Smooth muscle cell (in vitro differentiated cells): ENCODE results near the gene CDC14A. TPM values are rescaled to one million over a fixed set of nuclear protein-coding genes. Genes with fewer than 3 reads are reported as not detected.

Experiments used
- DNase-seq: peaks from one replicate; lab custom pipeline; 2025; ENCODE audit not compliant: unreplicated experiment; lab: John Stamatoyannopoulos, UW
- H2AFZ ChIP-seq: fragments of 200-600 bp; sonication (generic); 2 replicates; pipeline ENCODE4 v1.6.0; 2016; ENCODE audit warnings: antibody characterized with exemption, low read depth, mild to moderate bottlenecking
- H3F3A ChIP-seq: fragments of 200-600 bp; sonication (generic); 2 replicates; pipeline ENCODE4 v1.6.0; 2017; ENCODE audit warnings: antibody characterized with exemption, low read depth
- H3K27ac ChIP-seq: fragments of 200-600 bp; sonication (generic); 2 replicates; pipeline ENCODE4 v1.5.1; 2016; ENCODE audit warnings: low read depth, mild to moderate bottlenecking
- H3K27me3 ChIP-seq: fragments of 200-600 bp; sonication (generic); 2 replicates; pipeline ENCODE4 v1.6.1; 2016; ENCODE audit warnings: low read depth, mild to moderate bottlenecking
- H3K36me3 ChIP-seq: fragments of 200-600 bp; sonication (generic); 2 replicates; pipeline ENCODE4 v1.5.1; 2016; ENCODE audit warnings: low read depth
- H3K4me1 ChIP-seq: fragments of 200-600 bp; sonication (generic); 2 replicates; pipeline ENCODE4 v1.5.1; 2016; ENCODE audit warnings: low read depth
- H3K4me2 ChIP-seq: fragments of 200-600 bp; sonication (generic); 2 replicates; pipeline ENCODE4 v1.6.0; 2016; ENCODE audit warnings: mild to moderate bottlenecking
- H3K4me3 ChIP-seq: fragments of 200-600 bp; sonication (generic); 2 replicates; pipeline ENCODE4 v1.5.1; 2016; ENCODE audit warnings: mild to moderate bottlenecking
- H3K79me2 ChIP-seq: fragments of 200-600 bp; sonication (generic); 2 replicates; pipeline ENCODE4 v1.6.0; 2016; ENCODE audit warnings: low read depth, mild to moderate bottlenecking
- H3K9ac ChIP-seq: fragments of 200-600 bp; sonication (generic); 2 replicates; pipeline ENCODE4 v1.6.0; 2016; ENCODE audit warnings: low read depth
- H3K9me3 ChIP-seq: fragments of 200-600 bp; sonication (generic); replicated peaks from 2 replicates; pipeline ENCODE4 v1.5.1; 2016; ENCODE audit warnings: low read depth
- H4K20me1 ChIP-seq: fragments of 200-600 bp; sonication (generic); 2 replicates; pipeline ENCODE4 v1.6.0; 2016; ENCODE audit warnings: low read depth
- WGBS: methylation state at CpG from one replicate; pipeline ENCODE4 v1.1.7; 2016; ENCODE audit warnings: low lambda C conversion rate; 5-methylcytosine and 5-hydroxymethylcytosine counted together
- polyA plus RNA-seq: library from polyadenylated mRNA; unstranded; fragments of >200 nt; fragmentation: Nextera tagmentation; extraction: Ambion mirVana; gene quantifications from 2 replicates; pipeline ENCODE4 v1.2.1, GENCODE V29; 2016
- total RNA-seq: library from RNA; depleted of rRNA; stranded (reverse); fragments of >200 nt; gene quantifications from 2 replicates; pipeline ENCODE4 v1.2.3, GENCODE V29; 2014
- TF ChIP-seq, protein P1 (sequence below): fragments of 200-600 bp; sonication (generic); IDR thresholded peaks from 2 replicates; pipeline ENCODE4 v1.5.1; 2017; ENCODE audit warnings: borderline replicate concordance, mild to moderate bottlenecking, antibody characterized with exemption; ENCODE audit not compliant: insufficient read depth, poor library complexity, severe bottlenecking

CDC14A gene
- total and polyA plus RNA-seq, 2 experiments from 2014 or later = 2.8 to 15.9 TPM

DNA sequence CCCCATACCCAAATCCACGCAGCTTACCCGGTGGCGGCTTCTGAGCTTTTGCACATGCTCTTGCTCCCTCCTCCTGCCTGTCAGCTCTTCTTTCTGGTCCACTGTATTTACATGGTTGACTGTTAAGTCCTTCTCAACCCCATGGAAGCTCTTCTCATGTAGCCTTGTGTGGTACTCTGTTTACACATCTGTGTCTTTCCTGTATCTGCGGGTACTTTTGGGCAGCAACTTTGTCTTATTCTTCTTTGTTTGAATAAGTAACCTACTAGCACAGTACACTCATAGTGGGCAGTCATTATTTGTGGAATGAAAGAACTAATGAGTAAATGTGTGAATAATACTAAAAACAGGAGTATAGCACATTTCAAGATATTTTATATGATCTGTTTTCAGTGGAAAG lies 97.2 kb downstream of the CDC14A start:
- no peak overlapping the region for H2AFZ ChIP-seq
- no peak overlapping the region for H3K4me2 ChIP-seq
- 95% methylated on average over 4 of the region's 4 CpGs for WGBS
- H3K9ac ChIP-seq = no peak overlapping the region
- no peaks in the 10 kb centered on the region for H4K20me1 ChIP-seq
- H3K9me3 ChIP-seq = no peaks in the 10 kb centered on the region
- H3K36me3 ChIP-seq = no peaks in the 10 kb centered on the region
- no peaks in the 10 kb centered on the region for H3K4me1 ChIP-seq
- no peak for DNase-seq
- H3F3A ChIP-seq = no peaks in the 10 kb centered on the region
- TF ChIP-seq, protein P1, sequence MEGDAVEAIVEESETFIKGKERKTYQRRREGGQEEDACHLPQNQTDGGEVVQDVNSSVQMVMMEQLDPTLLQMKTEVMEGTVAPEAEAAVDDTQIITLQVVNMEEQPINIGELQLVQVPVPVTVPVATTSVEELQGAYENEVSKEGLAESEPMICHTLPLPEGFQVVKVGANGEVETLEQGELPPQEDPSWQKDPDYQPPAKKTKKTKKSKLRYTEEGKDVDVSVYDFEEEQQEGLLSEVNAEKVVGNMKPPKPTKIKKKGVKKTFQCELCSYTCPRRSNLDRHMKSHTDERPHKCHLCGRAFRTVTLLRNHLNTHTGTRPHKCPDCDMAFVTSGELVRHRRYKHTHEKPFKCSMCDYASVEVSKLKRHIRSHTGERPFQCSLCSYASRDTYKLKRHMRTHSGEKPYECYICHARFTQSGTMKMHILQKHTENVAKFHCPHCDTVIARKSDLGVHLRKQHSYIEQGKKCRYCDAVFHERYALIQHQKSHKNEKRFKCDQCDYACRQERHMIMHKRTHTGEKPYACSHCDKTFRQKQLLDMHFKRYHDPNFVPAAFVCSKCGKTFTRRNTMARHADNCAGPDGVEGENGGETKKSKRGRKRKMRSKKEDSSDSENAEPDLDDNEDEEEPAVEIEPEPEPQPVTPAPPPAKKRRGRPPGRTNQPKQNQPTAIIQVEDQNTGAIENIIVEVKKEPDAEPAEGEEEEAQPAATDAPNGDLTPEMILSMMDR = no peak
- H3K4me3 ChIP-seq = no peak overlapping the region
- H3K27ac ChIP-seq = no peak overlapping the region
- no peaks in the 10 kb centered on the region for H3K79me2 ChIP-seq
- no peaks in the 10 kb centered on the region for H3K27me3 ChIP-seq

DNA sequence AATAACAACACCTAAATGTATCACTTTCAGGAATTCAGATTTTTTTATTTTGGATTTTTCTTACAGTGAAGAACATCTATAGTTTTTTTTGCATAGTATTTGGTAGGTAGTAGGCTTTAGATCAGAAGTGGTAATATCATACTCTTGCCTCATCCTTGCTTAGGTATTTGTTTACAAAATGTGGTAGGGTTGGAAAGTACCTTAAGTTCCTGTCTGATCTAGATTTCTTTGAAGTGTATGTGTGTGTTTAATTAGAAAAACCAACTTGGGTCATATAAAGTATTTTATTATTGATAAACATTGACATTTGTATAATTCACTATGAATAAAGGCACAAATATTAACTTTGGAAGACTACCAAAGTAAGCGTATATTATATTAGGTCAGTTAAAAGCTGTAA lies 100.3 kb downstream of the CDC14A start:
- no peak overlapping the region for H3K27ac ChIP-seq
- TF ChIP-seq, protein P1 = no peak
- H4K20me1 ChIP-seq = no peaks in the 10 kb centered on the region
- H3K4me3 ChIP-seq = no peak overlapping the region
- no peaks in the 10 kb centered on the region for H3K4me1 ChIP-seq
- no peaks in the 10 kb centered on the region for H3K9me3 ChIP-seq
- no peaks in the 10 kb centered on the region for H3K79me2 ChIP-seq
- no peaks in the 10 kb centered on the region for H3K36me3 ChIP-seq
- H3K4me2 ChIP-seq = no peak overlapping the region
- no peak overlapping the region for H2AFZ ChIP-seq
- H3F3A ChIP-seq = no peaks in the 10 kb centered on the region
- 97% methylated on average over 1 of the region's 1 CpG for WGBS
- no peak for DNase-seq
- H3K9ac ChIP-seq = no peak overlapping the region
- H3K27me3 ChIP-seq = no peaks in the 10 kb centered on the region

DNA sequence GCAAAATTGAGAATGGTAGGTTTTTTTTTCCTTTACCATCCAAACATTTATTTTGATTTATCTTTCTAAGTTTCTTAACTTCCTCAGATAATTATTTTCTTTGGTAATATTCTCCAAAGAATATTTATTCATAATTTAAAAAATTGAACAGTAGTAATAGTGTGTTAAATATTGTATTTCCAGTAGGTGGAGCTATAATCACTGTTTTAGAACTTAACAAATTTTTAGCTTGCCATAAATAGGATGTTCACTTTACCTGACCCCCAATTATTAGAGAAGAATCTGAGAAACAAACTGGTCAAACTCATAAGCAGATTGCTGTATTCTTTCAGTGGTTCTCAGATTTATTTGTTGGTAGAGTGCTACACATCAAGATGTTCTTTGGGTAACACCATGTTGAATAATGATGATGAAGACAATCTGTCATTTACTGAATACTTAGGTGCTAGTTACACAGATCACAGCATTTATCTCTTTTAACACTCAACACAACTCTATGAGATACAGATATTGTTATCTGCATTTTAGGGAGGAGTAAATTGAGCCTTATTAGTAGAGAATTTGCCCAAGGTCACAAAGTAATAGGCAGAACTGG lies 103.3 kb downstream of the CDC14A start:
- H4K20me1 ChIP-seq = no peaks in the 10 kb centered on the region
- DNase-seq = no peak
- H2AFZ ChIP-seq = no peak overlapping the region
- no peaks in the 10 kb centered on the region for H3K27me3 ChIP-seq
- peaks cover 9% of the 10 kb centered on the region for H3K4me1 ChIP-seq
- no peaks in the 10 kb centered on the region for H3K79me2 ChIP-seq
- H3K9me3 ChIP-seq = no peaks in the 10 kb centered on the region
- H3K9ac ChIP-seq = no peak overlapping the region
- TF ChIP-seq, protein P1 = peak; percentile 60
- no peak overlapping the region for H3K4me3 ChIP-seq
- H3K27ac ChIP-seq = no peak overlapping the region
- H3K36me3 ChIP-seq = no peaks in the 10 kb centered on the region
- H3F3A ChIP-seq = no peaks in the 10 kb centered on the region
- no peak overlapping the region for H3K4me2 ChIP-seq

DNA sequence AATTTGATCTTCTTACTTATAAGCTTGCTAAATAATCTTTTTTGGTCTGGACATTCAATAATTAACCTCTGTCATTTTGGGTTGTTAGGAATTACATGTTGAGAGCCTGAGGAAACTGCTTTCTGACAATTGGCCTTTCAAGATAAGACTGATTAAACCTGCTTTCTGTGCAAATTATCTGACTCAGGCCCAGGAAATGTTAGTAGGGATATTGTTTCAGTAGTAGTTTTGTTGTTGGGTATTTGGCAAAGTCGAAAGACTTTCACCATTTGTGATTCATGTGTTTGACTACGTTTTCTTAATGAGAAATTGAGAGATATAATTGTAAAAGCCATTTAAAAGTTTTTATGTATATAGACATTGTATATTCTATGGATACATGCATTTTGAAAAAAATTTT lies 104.6 kb downstream of the CDC14A start:
- TF ChIP-seq, protein P1 = no peak
- Histone ChIP-seq H4K20me1 (no peaks in the 10 kb centered on the region), H3K9me3 (no peaks in the 10 kb centered on the region), H3K4me3 (no peak overlapping the region), H3K79me2 (no peaks in the 10 kb centered on the region), H3K4me2 (no peak overlapping the region), H2AFZ (no peak overlapping the region), H3F3A (no peaks in the 10 kb centered on the region), H3K36me3 (no peaks in the 10 kb centered on the region), H3K9ac (no peak overlapping the region), H3K4me1 (peaks cover 9% of the 10 kb centered on the region), H3K27me3 (no peaks in the 10 kb centered on the region), H3K27ac (no peak overlapping the region)
- 71% methylated on average over 2 of the region's 2 CpGs for WGBS
- no peak for DNase-seq
